Body of pancreas (tissue), 4 donors: ENCODE results near the gene ZNF488. TPM values are rescaled to one million over a fixed set of nuclear protein-coding genes. Genes with fewer than 3 reads are reported as not detected.

Experiments used
- ATAC-seq: fragments of 150-250 bp; one replicate; pipeline ENCODE4 v1.9.1; 2016
- DNase-seq, 4 donors: peaks; one replicate each; pipeline ENCODE4 v3.0.0-alpha.2; 2019
- H3K27ac ChIP-seq, 4 donors: fragments of 200-600 bp; sonication (generic); 1 replicate in 3 of 4; 2 replicates in 1 of 4; pipeline versions ENCODE4 v1.5.1 to v1.6.1; 2016 to 2019; ENCODE audit warnings: mild to moderate bottlenecking in 1 of 4, mixed read lengths in 1 of 4, moderate library complexity in 1 of 4
- H3K27me3 ChIP-seq, 2 donors: fragments of 200-600 bp; sonication (generic); one replicate each; pipeline ENCODE4 v1.6.0; 2016; ENCODE audit warnings: mild to moderate bottlenecking in 1 of 2
- H3K36me3 ChIP-seq, 2 donors: fragments of 200-600 bp; sonication (generic); replicated peaks in 1 of 2; 2 replicates each; pipeline ENCODE4 v1.5.1; 2016; ENCODE audit warnings: low read depth in 2 of 2; ENCODE audit not compliant: insufficient read depth in 1 of 2
- H3K4me1 ChIP-seq: fragments of 200-600 bp; sonication (generic); one replicate; pipeline ENCODE4 v1.6.0; 2016
- H3K4me3 ChIP-seq, 2 donors: fragments of 200-600 bp; sonication (generic); 1 replicate in 1 of 2; 2 replicates in 1 of 2; pipeline ENCODE4 v1.5.1; 2016 to 2019
- H3K9me3 ChIP-seq, 3 donors: fragments of 200-600 bp; sonication (generic); 1 replicate in 2 of 3; 2 replicates in 1 of 3; pipeline ENCODE4 v1.5.1; 2016
- CTCF ChIP-seq, 7 experiments: fragments of 450-650 bp in 4 of 7; fragments of 200-600 bp in 3 of 7; sonication (generic) in 3 of 7; IDR thresholded peaks; one replicate each; pipeline ENCODE4 v1.5.1; 2016 to 2019; ENCODE audit warnings: antibody characterized with exemption in 7 of 7
- POLR2A ChIP-seq, 3 donors: fragments of 450-650 bp; IDR thresholded peaks; one replicate each; pipeline ENCODE4 v1.6.1; 2016; ENCODE audit warnings: antibody characterized with exemption in 3 of 3, mild to moderate bottlenecking in 2 of 3
- WGBS, 2 donors: methylation state at CpG; one replicate each; pipeline ENCODE4 v1.1.5; 2017; 5-methylcytosine and 5-hydroxymethylcytosine counted together
- intact Hi-C: fragments of 100-400 bp; cut with DNase I; formaldehyde crosslinking; loops from one replicate; pipeline ENCODE4 v1.15.1; 2023
- total RNA-seq, 2 donors: library from RNA; depleted of rRNA; stranded (reverse); fragments of >200 nt; gene quantifications; one replicate each; pipeline ENCODE4 v1.1.0, GENCODE V29; 2016

The ZNF488 gene
- total RNA-seq, 2 donors from 2014 or later, result 0.26 TPM; not detected in 1

- no peaks in the 10 kb centered on the region for H3K9me3 ChIP-seq
- H3K4me1 ChIP-seq, result no peaks in the 10 kb centered on the region
- WGBS, 2 donors, result 90 to 92% methylated on average over 12 to 39 of the region's 39 CpGs
- TF ChIP-seq POLR2A (IDR thresholded peaks at IDR 0.05), result no peak
- no peak for TF ChIP-seq CTCF (IDR thresholded peaks at IDR 0.05)
- no peak for ATAC-seq
- no peak overlapping the region for H3K27ac ChIP-seq
- intact Hi-C loops, result no loop called here
- H3K27me3 ChIP-seq, result no peaks in the 10 kb centered on the region
- no peaks in the 10 kb centered on the region for H3K36me3 ChIP-seq
- no peak overlapping the region for H3K4me3 ChIP-seq
- no peak for DNase-seq
Measured at GRCh38 chr10:47350671-47351640, 33.1 kb downstream of the ZNF488 start.

GRCh38 chr10:47349941-47350371, 34.1 kb downstream of the ZNF488 start:
- no peaks in the 10 kb centered on the region for H3K36me3 ChIP-seq
- TF ChIP-seq CTCF (IDR thresholded peaks at IDR 0.05), result no peak
- no peak for TF ChIP-seq POLR2A (IDR thresholded peaks at IDR 0.05)
- no peak for ATAC-seq
- WGBS, 2 donors, result 93 to 94% methylated on average over 6 to 30 of the region's 31 CpGs
- H3K4me1 ChIP-seq, result no peaks in the 10 kb centered on the region
- no peaks in the 10 kb centered on the region for H3K27me3 ChIP-seq
- H3K4me3 ChIP-seq, result no peak overlapping the region
- no peak overlapping the region for H3K27ac ChIP-seq
- H3K9me3 ChIP-seq, result no peaks in the 10 kb centered on the region
- intact Hi-C loops, result no loop called here
- DNase-seq, result no peak

GRCh38 chr10:47349516-47349915, 34.6 kb downstream of the ZNF488 start:
- DNase-seq, result no peak
- H3K27ac ChIP-seq, result no peak overlapping the region
- intact Hi-C loops, result no loop called here
- no peaks in the 10 kb centered on the region for H3K4me1 ChIP-seq
- no peaks in the 10 kb centered on the region for H3K9me3 ChIP-seq
- H3K27me3 ChIP-seq, result no peaks in the 10 kb centered on the region
- WGBS, 2 donors, result 91 to 92% methylated on average over 9 to 20 of the region's 22 CpGs
- no peak overlapping the region for H3K4me3 ChIP-seq
- no peak for ATAC-seq
- H3K36me3 ChIP-seq, result no peaks in the 10 kb centered on the region
- TF ChIP-seq CTCF (IDR thresholded peaks at IDR 0.05) (no peak), POLR2A (IDR thresholded peaks at IDR 0.05) (no peak)

- intact Hi-C loops, result no loop called here
- Histone ChIP-seq H3K27me3 (no peaks in the 10 kb centered on the region), H3K4me3 (no peak overlapping the region), H3K36me3 (no peaks in the 10 kb centered on the region), H3K9me3 (no peaks in the 10 kb centered on the region), H3K4me1 (no peaks in the 10 kb centered on the region), H3K27ac (no peak overlapping the region)
- WGBS, 2 donors, result 81 to 86% methylated on average over 21 to 34 of the region's 36 CpGs
- ATAC-seq, result no peak
- TF ChIP-seq POLR2A (IDR thresholded peaks at IDR 0.05), result no peak
- no peak for TF ChIP-seq CTCF (IDR thresholded peaks at IDR 0.05)
- DNase-seq, result no peak
Measured at GRCh38 chr10:47348661-47349470, 35.2 kb downstream of the ZNF488 start.
